ENCODE data around the gene C1QTNF6. TPM values are rescaled to one million over a fixed set of nuclear protein-coding genes. Genes with fewer than 3 reads are reported as not detected.
A peak's percentile ranks its signal among the peaks of the same experiment; 100 is the strongest.

C1QTNF6 gene
- polyA plus RNA-seq, 3 donors = 2.6 to 8.0 (median 2.6) TPM

GRCh38 chr22:37197451-37198257 is 9.6 kb upstream of the C1QTNF6 start:
- WGBS, 3 donors = 37 to 55% (median 53%) methylated on average over 12 of the region's 12 CpGs

GRCh38 chr22:37196539-37197450 is 8.7 kb upstream of the C1QTNF6 start:
- 39 to 52% (median 50%) methylated on average over 14 of the region's 14 CpGs for WGBS, 3 donors
- H3K27ac ChIP-seq (ENCODE audit: low read depth, low read length) = no peak overlapping the region

More at GRCh38 chr22:37197451-37198257, 9.6 kb upstream of the C1QTNF6 start:
- H3K27ac ChIP-seq (ENCODE audit: low read depth, low read length) = no peak overlapping the region

GRCh38 chr22:37195921-37196320 is 7.9 kb upstream of the C1QTNF6 start:
- H3K27ac ChIP-seq (ENCODE audit: low read depth, low read length) = no peak overlapping the region
- 65 to 83% (median 67%) methylated on average over 4 of the region's 4 CpGs for WGBS, 3 donors

GRCh38 chr22:37194750-37195149 is 6.7 kb upstream of the C1QTNF6 start:
- no peak overlapping the region for H3K27ac ChIP-seq (ENCODE audit: low read depth, low read length)
- WGBS, 3 donors = 73 to 90% (median 89%) methylated on average over 3 of the region's 3 CpGs

GRCh38 chr22:37193629-37194191 is 5.7 kb upstream of the C1QTNF6 start:
- WGBS, 3 donors = 40 to 67% (median 46%) methylated on average over 10 of the region's 10 CpGs
- H3K27ac ChIP-seq (ENCODE audit: low read depth, low read length) = no peak overlapping the region

- H3K27ac ChIP-seq (ENCODE audit: low read depth, low read length) = no peak overlapping the region
- WGBS, 3 donors = 96 to 100% (median 98%) methylated on average over 1 of the region's 1 CpG
Measured at GRCh38 chr22:37192741-37193140, 4.7 kb upstream of the C1QTNF6 start.

- H3K27ac ChIP-seq (ENCODE audit: low read depth, low read length) = no peak overlapping the region
- 68 to 92% (median 87%) methylated on average over 2 of the region's 2 CpGs for whole genome bisulfite sequencing, 3 donors
Measured at GRCh38 chr22:37192204-37192603, 4.2 kb upstream of the C1QTNF6 start.

GRCh38 chr22:37190262-37190780 is 2.3 kb upstream of the C1QTNF6 start:
- WGBS, 3 donors = 55 to 94% (median 58%) methylated on average over 4 of the region's 4 CpGs
- no peak overlapping the region for H3K27ac ChIP-seq (ENCODE audit: low read depth, low read length)

GRCh38 chr22:37188901-37189466 is 937 bp upstream of the C1QTNF6 start:
- WGBS, 3 donors = 49 to 73% (median 58%) methylated on average over 2 of the region's 2 CpGs
- H3K27ac ChIP-seq (ENCODE audit: low read depth, low read length) = no peak overlapping the region

- peak overlapping the region; percentile 13 for H3K27ac ChIP-seq (ENCODE audit: low read depth, low read length)
- 8 to 25% (median 10%) methylated on average over 5 of the region's 5 CpGs for WGBS, 3 donors
Measured at GRCh38 chr22:37187552-37187890, 526 bp downstream of the C1QTNF6 start.

GRCh38 chr22:37186997-37187522 is 987 bp downstream of the C1QTNF6 start:
- WGBS, 3 donors = 53 to 75% (median 58%) methylated on average over 4 of the region's 4 CpGs
- no peak overlapping the region for H3K27ac ChIP-seq (ENCODE audit: low read depth, low read length)

- H3K27ac ChIP-seq (ENCODE audit: low read depth, low read length) = no peak overlapping the region
- 57 to 66% (median 58%) methylated on average over 9 of the region's 9 CpGs for WGBS, 3 donors
Measured at GRCh38 chr22:37186228-37186996, 1.6 kb downstream of the C1QTNF6 start.

- no peak overlapping the region for H3K27ac ChIP-seq (ENCODE audit: low read depth, low read length)
- 72 to 89% (median 82%) methylated on average over 13 of the region's 13 CpGs for WGBS, 3 donors
Measured at GRCh38 chr22:37185646-37186227, 2.3 kb downstream of the C1QTNF6 start.

- H3K27ac ChIP-seq (ENCODE audit: low read depth, low read length) = no peak overlapping the region
- WGBS, 3 donors = 90 to 92% (median 90%) methylated on average over 18 of the region's 18 CpGs
Measured at GRCh38 chr22:37184816-37185541, 3.1 kb downstream of the C1QTNF6 start.

- 85 to 92% (median 87%) methylated on average over 12 of the region's 12 CpGs for WGBS, 3 donors
- no peak overlapping the region for H3K27ac ChIP-seq (ENCODE audit: low read depth, low read length)
Measured at GRCh38 chr22:37184380-37184755, 3.7 kb downstream of the C1QTNF6 start.

GRCh38 chr22:37183432-37184379 is 4.3 kb downstream of the C1QTNF6 start:
- 69 to 76% (median 76%) methylated on average over 17 of the region's 17 CpGs for WGBS, 3 donors
- H3K27ac ChIP-seq (ENCODE audit: low read depth, low read length) = no peak overlapping the region
